Measurements from ENCODE around the gene PRR29.

PRR29 gene

GRCh38 chr17:63973930-63974593 is 24.1 kb upstream of the PRR29 start:
- TF ChIP-seq CTCF (IDR thresholded peaks at IDR 0.05; ENCODE audit: insufficient read depth, low read length, poor library complexity, severe bottlenecking): no peak
- no peak for TF ChIP-seq EZH2phosphoT487 (conservative IDR thresholded peaks at IDR 0.05; ENCODE audit: low read length)
- no peaks in the 10 kb centered on the region for H3F3A ChIP-seq (ENCODE audit: insufficient read depth)
- H3K36me3 ChIP-seq (ENCODE audit: low read length): no peaks in the 10 kb centered on the region
- H3K4me2 ChIP-seq (ENCODE audit: low read depth, low read length, poor library complexity, severe bottlenecking): no peak overlapping the region
- no peak overlapping the region for H2AFZ ChIP-seq (ENCODE audit: low read depth, low read length, severe bottlenecking)
- no peaks in the 10 kb centered on the region for H3K9me2 ChIP-seq (replicated peaks; ENCODE audit: insufficient read depth, low read length)
- no peak overlapping the region for H3K27ac ChIP-seq (ENCODE audit: low read depth, low read length)
- no peak overlapping the region for H3K4me3 ChIP-seq (ENCODE audit: insufficient read depth, low read length, poor library complexity, severe bottlenecking)
- no peaks in the 10 kb centered on the region for H3K9me3 ChIP-seq (ENCODE audit: insufficient read depth, low read length)
- no peaks in the 10 kb centered on the region for H4K20me1 ChIP-seq (ENCODE audit: low read depth, low read length)
- no peak overlapping the region for H3K9ac ChIP-seq (ENCODE audit: low read length)
- no peaks in the 10 kb centered on the region for H3K27me3 ChIP-seq (ENCODE audit: low read length)
- H3K79me2 ChIP-seq (ENCODE audit: insufficient read depth, low read length): no peaks in the 10 kb centered on the region

- no peak overlapping the region for H3K27ac ChIP-seq (ENCODE audit: low read depth, low read length)
- H3K36me3 ChIP-seq (ENCODE audit: low read length): no peaks in the 10 kb centered on the region
- no peaks in the 10 kb centered on the region for H3F3A ChIP-seq (ENCODE audit: insufficient read depth)
- no peaks in the 10 kb centered on the region for H3K9me3 ChIP-seq (ENCODE audit: insufficient read depth, low read length)
- TF ChIP-seq EZH2phosphoT487 (conservative IDR thresholded peaks at IDR 0.05; ENCODE audit: low read length) (no peak), CTCF (IDR thresholded peaks at IDR 0.05; ENCODE audit: insufficient read depth, low read length, poor library complexity, severe bottlenecking) (no peak)
- H3K4me3 ChIP-seq (ENCODE audit: insufficient read depth, low read length, poor library complexity, severe bottlenecking): no peak overlapping the region
- no peaks in the 10 kb centered on the region for H3K9me2 ChIP-seq (replicated peaks; ENCODE audit: insufficient read depth, low read length)
- H2AFZ ChIP-seq (ENCODE audit: low read depth, low read length, severe bottlenecking): no peak overlapping the region
- no peaks in the 10 kb centered on the region for H4K20me1 ChIP-seq (ENCODE audit: low read depth, low read length)
- H3K27me3 ChIP-seq (ENCODE audit: low read length): no peaks in the 10 kb centered on the region
- no peak overlapping the region for H3K4me2 ChIP-seq (ENCODE audit: low read depth, low read length, poor library complexity, severe bottlenecking)
- no peak overlapping the region for H3K9ac ChIP-seq (ENCODE audit: low read length)
- no peaks in the 10 kb centered on the region for H3K79me2 ChIP-seq (ENCODE audit: insufficient read depth, low read length)
These were observed 23.5 kb upstream of the PRR29 start for GRCh38 chr17:63974594-63975192.

DNA sequence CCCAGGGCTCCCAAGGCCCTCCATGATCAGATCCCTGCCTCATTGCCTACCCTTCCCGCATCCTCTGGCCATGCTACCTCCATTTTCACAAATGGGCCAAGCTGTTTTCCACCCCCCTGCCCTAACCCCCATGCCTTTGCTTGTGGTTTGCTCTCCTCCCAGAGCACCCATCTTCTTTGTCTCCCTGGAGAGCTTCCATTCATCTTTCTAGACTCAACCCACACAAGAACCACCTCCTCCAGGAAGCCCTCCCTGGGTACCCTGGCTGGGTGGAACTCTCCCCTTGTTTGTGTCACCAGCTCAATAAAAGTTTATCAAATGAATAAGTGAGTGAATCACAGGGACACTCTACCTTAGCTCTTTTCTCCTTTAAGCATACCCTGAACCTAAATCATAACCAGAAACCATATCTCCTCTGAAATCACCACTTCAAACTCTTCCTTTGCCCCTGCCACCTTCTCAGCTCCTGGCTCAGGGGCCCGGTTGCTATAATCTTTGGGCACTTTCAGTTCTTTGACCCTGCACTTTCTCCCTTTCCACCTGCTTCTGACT is 22.5 kb upstream of the PRR29 start:
- no peak overlapping the region for H3K9ac ChIP-seq (ENCODE audit: low read length)
- no peaks in the 10 kb centered on the region for H3K79me2 ChIP-seq (ENCODE audit: insufficient read depth, low read length)
- no peak overlapping the region for H2AFZ ChIP-seq (ENCODE audit: low read depth, low read length, severe bottlenecking)
- no peaks in the 10 kb centered on the region for H3K27me3 ChIP-seq (ENCODE audit: low read length)
- H3K36me3 ChIP-seq (ENCODE audit: low read length): no peaks in the 10 kb centered on the region
- H3K27ac ChIP-seq (ENCODE audit: low read depth, low read length): no peak overlapping the region
- no peaks in the 10 kb centered on the region for H4K20me1 ChIP-seq (ENCODE audit: low read depth, low read length)
- no peaks in the 10 kb centered on the region for H3K9me3 ChIP-seq (ENCODE audit: insufficient read depth, low read length)
- H3K4me2 ChIP-seq (ENCODE audit: low read depth, low read length, poor library complexity, severe bottlenecking): no peak overlapping the region
- H3F3A ChIP-seq (ENCODE audit: insufficient read depth): no peaks in the 10 kb centered on the region
- TF ChIP-seq EZH2phosphoT487 (conservative IDR thresholded peaks at IDR 0.05; ENCODE audit: low read length) (no peak), CTCF (IDR thresholded peaks at IDR 0.05; ENCODE audit: insufficient read depth, low read length, poor library complexity, severe bottlenecking) (no peak)
- H3K4me3 ChIP-seq (ENCODE audit: insufficient read depth, low read length, poor library complexity, severe bottlenecking): no peak overlapping the region
- H3K9me2 ChIP-seq (replicated peaks; ENCODE audit: insufficient read depth, low read length): no peaks in the 10 kb centered on the region

Data from SU-DHL-6 (cell line).